Stimulated activated naive B cell treated with anti-CD40 and anti-IgM and Interleukin-4, amounts not matched to agents 10 μg/mL and 1 μg/mL and 100 μg/mL, for 72 hours (primary cell): ENCODE data around the gene THSD7A.
A peak's percentile ranks its signal among the peaks of the same experiment; 100 is the strongest.

Experiments used
- ATAC-seq, 2 donors: fragments of 150-1000 bp; cut with Tn5 transposase; replicated peaks; 2 replicates each; pipeline ENCODE4 v1.10.0; 2021; ENCODE audit warnings: moderate library complexity in 1 of 2
- DNase-seq: peaks from one replicate; pipeline ENCODE4 v3.0.0; 2021
- H3K27ac Mint-ChIP-seq: one replicate; pipeline ENCODE4 v1.8.0; 2022; ENCODE audit warnings: mild to moderate bottlenecking, mixed read lengths
- H3K27me3 Mint-ChIP-seq, 2 donors: one replicate each; pipeline ENCODE4 v1.8.0; 2022; ENCODE audit warnings: mixed read lengths in 2 of 2
- H3K36me3 Mint-ChIP-seq, 2 donors: one replicate each; pipeline ENCODE4 v1.8.0; 2022; ENCODE audit warnings: mixed read lengths in 2 of 2, mild to moderate bottlenecking in 1 of 2
- H3K4me1 Mint-ChIP-seq, 2 donors: one replicate each; pipeline ENCODE4 v1.8.0; 2022; ENCODE audit warnings: mixed read lengths in 2 of 2, mild to moderate bottlenecking in 1 of 2
- H3K4me3 Mint-ChIP-seq, 2 donors: one replicate each; pipeline ENCODE4 v1.8.0; 2022; ENCODE audit warnings: mild to moderate bottlenecking in 2 of 2, mixed read lengths in 2 of 2, moderate library complexity in 1 of 2
- H3K9me3 Mint-ChIP-seq, 2 donors: one replicate each; pipeline ENCODE4 v1.8.0; 2022; ENCODE audit warnings: mixed read lengths in 2 of 2, mild to moderate bottlenecking in 1 of 2

Gene THSD7A

GRCh38 chr7:11592699-11593098 lies 239.3 kb downstream of the THSD7A start:
- H3K4me3 Mint-ChIP-seq = no peak overlapping the region
- H3K36me3 Mint-ChIP-seq = no peaks in the 10 kb centered on the region
- no peaks in the 10 kb centered on the region for H3K27me3 Mint-ChIP-seq
- H3K27ac Mint-ChIP-seq = no peak overlapping the region
- no peaks in the 10 kb centered on the region for H3K9me3 Mint-ChIP-seq
- DNase-seq (no peak), ATAC-seq (no peak)
- H3K4me1 Mint-ChIP-seq = no peaks in the 10 kb centered on the region

DNA sequence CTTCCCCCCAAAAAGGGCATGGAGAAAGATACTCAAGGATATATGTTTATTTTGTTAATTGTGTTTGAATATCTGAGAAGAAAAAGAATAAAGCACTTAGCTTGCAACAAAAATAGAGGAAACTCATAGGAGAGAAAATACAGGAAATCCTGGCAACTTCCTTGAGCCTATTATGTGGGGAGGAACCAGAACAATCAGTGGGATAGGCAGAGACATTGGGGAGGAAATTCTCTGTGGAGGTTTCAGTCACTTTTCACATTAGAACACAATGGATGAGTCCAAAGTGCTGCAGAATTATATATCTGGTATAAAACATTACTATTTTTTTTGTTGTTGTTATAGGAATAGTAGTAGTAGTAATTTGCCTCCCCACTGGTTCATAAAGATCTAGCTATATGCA lies 240.1 kb downstream of the THSD7A start:
- no peak for DNase-seq
- no peaks in the 10 kb centered on the region for H3K27me3 Mint-ChIP-seq

DNA sequence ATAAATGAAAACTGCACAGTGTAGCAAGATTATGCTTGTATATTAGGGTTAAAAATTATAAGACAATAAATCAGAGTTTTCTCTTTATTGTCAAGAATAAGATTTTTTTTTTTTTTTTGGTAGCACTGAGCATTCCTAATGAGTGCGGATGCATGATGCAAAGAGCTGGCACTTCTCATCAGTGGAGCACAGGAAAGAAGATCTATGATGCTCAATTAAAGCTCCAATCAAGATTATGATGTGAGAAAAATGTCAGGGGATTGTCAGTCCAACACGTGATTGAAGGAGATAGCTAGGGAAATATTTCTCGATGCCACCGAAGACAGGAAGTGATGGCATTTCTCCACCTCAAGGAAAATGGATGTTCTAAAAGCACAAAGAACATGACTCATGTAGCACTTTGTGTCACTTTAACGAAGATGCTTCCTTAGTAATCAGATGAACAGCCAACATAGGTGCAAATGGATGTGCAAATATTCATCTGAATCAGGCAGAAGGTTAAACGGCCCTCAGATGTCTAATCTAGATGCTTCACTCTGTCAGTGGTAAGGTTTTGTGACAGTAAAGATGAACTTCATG lies 240.9 kb downstream of the THSD7A start:
- Mint-ChIP-seq H3K4me3 (no peak overlapping the region), H3K4me1 (no peaks in the 10 kb centered on the region), H3K27ac (no peak overlapping the region), H3K9me3 (no peaks in the 10 kb centered on the region), H3K36me3 (no peaks in the 10 kb centered on the region), H3K27me3 (no peaks in the 10 kb centered on the region)
- ATAC-seq = no peak
- DNase-seq = no peak

More for the DNA sequence above, 240.1 kb downstream of the THSD7A start:
- Mint-ChIP-seq H3K36me3 (no peaks in the 10 kb centered on the region), H3K27ac (no peak overlapping the region), H3K4me3 (no peak overlapping the region), H3K4me1 (no peaks in the 10 kb centered on the region), H3K9me3 (no peaks in the 10 kb centered on the region)
- ATAC-seq = no peak

- no peaks in the 10 kb centered on the region for H3K9me3 Mint-ChIP-seq
- H3K4me3 Mint-ChIP-seq = no peak overlapping the region
- H3K27ac Mint-ChIP-seq = no peak overlapping the region
- ATAC-seq (no peak), DNase-seq (no peak)
- H3K36me3 Mint-ChIP-seq = no peaks in the 10 kb centered on the region
- H3K27me3 Mint-ChIP-seq = no peaks in the 10 kb centered on the region
- no peaks in the 10 kb centered on the region for H3K4me1 Mint-ChIP-seq
Observed at GRCh38 chr7:11589251-11589650, 242.7 kb downstream of the THSD7A start.

GRCh38 chr7:11587814-11588213 lies 244.2 kb downstream of the THSD7A start:
- no peaks in the 10 kb centered on the region for H3K9me3 Mint-ChIP-seq
- H3K36me3 Mint-ChIP-seq = no peaks in the 10 kb centered on the region
- no peak overlapping the region for H3K27ac Mint-ChIP-seq
- no peaks in the 10 kb centered on the region for H3K4me1 Mint-ChIP-seq
- no peak for DNase-seq
- no peak overlapping the region for H3K4me3 Mint-ChIP-seq
- no peak for ATAC-seq
- H3K27me3 Mint-ChIP-seq = no peaks in the 10 kb centered on the region

- no peaks in the 10 kb centered on the region for H3K9me3 Mint-ChIP-seq
Observed at GRCh38 chr7:11587048-11587447, 244.9 kb downstream of the THSD7A start.

DNA sequence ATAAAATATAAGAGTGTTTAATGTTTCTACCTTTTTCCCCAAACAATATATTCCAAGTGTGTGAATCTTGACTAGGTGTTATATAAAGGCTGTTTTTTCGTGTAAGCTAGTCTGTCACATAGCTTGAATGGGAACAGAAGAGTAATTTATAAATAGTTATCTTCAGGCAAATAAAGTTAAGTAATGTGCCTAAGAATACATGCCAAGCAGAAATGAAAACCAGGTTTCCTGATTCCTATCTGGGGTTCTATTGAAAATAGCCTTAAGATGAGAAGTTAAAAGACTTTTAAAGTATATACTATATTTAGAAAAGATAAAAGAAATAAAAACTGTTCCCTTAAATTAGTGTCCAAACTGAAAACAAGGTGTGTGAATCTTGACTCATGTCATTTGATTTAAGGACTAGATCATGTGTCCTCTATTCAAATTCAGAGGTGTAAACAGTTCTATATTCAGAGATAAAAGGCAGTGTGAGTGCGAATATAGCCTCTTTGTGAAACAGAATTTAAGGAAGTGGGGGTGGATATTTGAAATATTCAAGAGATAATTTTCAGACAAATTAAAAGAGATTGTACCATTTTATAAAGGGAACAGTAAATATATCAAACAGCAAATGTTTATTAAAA lies 247.5 kb downstream of the THSD7A start:
- Mint-ChIP-seq H3K9me3 (no peaks in the 10 kb centered on the region), H3K36me3 (no peaks in the 10 kb centered on the region), H3K27me3 (no peaks in the 10 kb centered on the region), H3K4me3 (no peak overlapping the region), H3K4me1 (no peaks in the 10 kb centered on the region), H3K27ac (no peak overlapping the region)
- no peak for ATAC-seq
- DNase-seq = no peak

More at GRCh38 chr7:11587048-11587447, 244.9 kb downstream of the THSD7A start:
- no peaks in the 10 kb centered on the region for H3K27me3 Mint-ChIP-seq
- H3K4me3 Mint-ChIP-seq = no peak overlapping the region
- ATAC-seq (no peak), DNase-seq (no peak)
- no peaks in the 10 kb centered on the region for H3K36me3 Mint-ChIP-seq
- no peaks in the 10 kb centered on the region for H3K4me1 Mint-ChIP-seq
- no peak overlapping the region for H3K27ac Mint-ChIP-seq

DNA sequence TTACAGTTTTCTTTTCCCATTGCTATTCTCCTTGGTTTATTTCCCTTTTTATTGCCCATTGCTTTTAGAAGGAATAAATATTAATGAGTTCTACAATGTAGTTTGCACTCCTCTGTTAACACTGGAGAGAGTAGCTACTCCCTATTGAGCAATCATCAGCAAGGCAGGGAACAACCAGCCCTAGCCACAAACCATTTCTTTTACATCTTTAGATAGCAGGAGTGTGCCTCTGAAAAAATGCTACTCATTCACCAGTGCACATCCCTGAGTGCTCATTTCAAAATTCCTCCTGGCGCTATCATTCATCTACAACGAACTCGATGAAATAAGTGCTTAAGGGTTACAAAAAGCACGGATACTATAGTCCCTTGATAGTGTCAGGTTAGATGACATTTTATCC lies 252.9 kb downstream of the THSD7A start:
- H3K9me3 Mint-ChIP-seq = no peaks in the 10 kb centered on the region
- DNase-seq = no peak
- no peaks in the 10 kb centered on the region for H3K36me3 Mint-ChIP-seq
- H3K4me1 Mint-ChIP-seq = peaks cover 0 to 3% of the 10 kb centered on the region in 2 donors
- no peak overlapping the region for H3K27ac Mint-ChIP-seq
- no peaks in the 10 kb centered on the region for H3K27me3 Mint-ChIP-seq
- no peak for ATAC-seq
- H3K4me3 Mint-ChIP-seq = no peak overlapping the region

GRCh38 chr7:11576310-11576709 lies 255.7 kb downstream of the THSD7A start:
- Mint-ChIP-seq H3K9me3 (peaks cover 0 to 2% of the 10 kb centered on the region in 2 donors), H3K4me1 (peaks cover 0 to 3% of the 10 kb centered on the region in 2 donors), H3K27me3 (no peaks in the 10 kb centered on the region), H3K36me3 (no peaks in the 10 kb centered on the region), H3K4me3 (no peak overlapping the region), H3K27ac (no peak overlapping the region)
- DNase-seq (no peak), ATAC-seq (no peak)

DNA sequence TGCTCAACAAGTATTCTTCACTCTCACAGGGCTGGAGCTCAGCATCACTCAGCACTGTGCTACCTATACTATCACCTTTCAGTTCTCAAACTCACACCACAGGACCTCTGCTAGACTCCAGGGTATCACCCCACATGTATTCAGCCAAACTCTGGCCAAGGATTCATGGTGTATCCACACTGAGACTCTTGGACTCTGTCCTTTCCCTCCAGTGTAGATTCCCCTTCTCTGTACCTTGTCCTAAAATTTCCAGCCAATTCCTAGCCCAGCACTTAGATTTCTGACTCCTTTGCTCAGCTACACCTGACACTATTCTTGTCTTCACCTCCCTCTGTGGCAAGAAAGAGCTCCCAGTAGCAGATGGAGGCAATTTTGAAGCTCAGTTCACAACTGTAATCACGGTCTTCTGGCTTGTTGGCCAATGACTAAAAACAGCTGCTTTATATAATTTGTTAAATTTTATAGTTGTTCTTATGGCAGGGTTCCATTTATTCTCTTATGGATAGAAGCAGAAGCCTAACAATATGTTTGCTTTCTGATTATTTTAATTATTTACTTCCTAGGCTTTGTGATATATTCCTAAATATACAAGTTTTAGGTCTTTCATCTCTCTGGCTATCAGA lies 258.8 kb downstream of the THSD7A start:
- no peak overlapping the region for H3K27ac Mint-ChIP-seq
- no peaks in the 10 kb centered on the region for H3K36me3 Mint-ChIP-seq
- H3K27me3 Mint-ChIP-seq = no peaks in the 10 kb centered on the region
- ATAC-seq = peak in 1 of 2 donors; percentile 21
- H3K4me1 Mint-ChIP-seq = no peaks in the 10 kb centered on the region
- DNase-seq = no peak
- H3K4me3 Mint-ChIP-seq = no peak overlapping the region
- peaks cover 0 to 2% of the 10 kb centered on the region in 2 donors for H3K9me3 Mint-ChIP-seq

GRCh38 chr7:11570922-11571550 lies 261.0 kb downstream of the THSD7A start:
- H3K27me3 Mint-ChIP-seq = no peaks in the 10 kb centered on the region
- H3K4me1 Mint-ChIP-seq = no peaks in the 10 kb centered on the region
- DNase-seq (no peak), ATAC-seq (peak in 1 of 2 donors; percentile 25)
- H3K4me3 Mint-ChIP-seq = no peak overlapping the region
- peaks cover 0 to 2% of the 10 kb centered on the region in 2 donors for H3K9me3 Mint-ChIP-seq
- no peaks in the 10 kb centered on the region for H3K36me3 Mint-ChIP-seq
- H3K27ac Mint-ChIP-seq = no peak overlapping the region

DNA sequence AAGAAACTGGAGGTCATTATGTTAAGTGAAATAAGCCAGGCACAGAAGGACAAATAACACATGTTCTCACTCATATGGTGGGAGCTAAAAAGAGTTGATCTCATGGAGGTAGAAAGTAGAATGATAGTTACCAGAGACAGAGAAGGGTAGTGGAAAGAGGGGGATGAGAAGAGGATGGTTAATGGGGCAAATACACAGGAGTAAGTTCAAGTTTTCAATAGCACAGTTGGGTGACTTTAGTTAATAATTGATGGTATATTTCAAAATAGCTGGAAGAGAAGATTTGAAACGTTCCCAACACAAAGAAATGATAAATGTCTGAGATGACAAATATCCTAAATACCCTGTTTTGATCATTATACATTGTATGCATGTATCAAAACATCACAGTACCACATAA lies 261.8 kb downstream of the THSD7A start:
- H3K9me3 Mint-ChIP-seq = peaks cover 0 to 2% of the 10 kb centered on the region in 2 donors
- DNase-seq (no peak), ATAC-seq (no peak)
- H3K4me3 Mint-ChIP-seq = no peak overlapping the region
- no peak overlapping the region for H3K27ac Mint-ChIP-seq
- no peaks in the 10 kb centered on the region for H3K27me3 Mint-ChIP-seq
- H3K4me1 Mint-ChIP-seq = no peaks in the 10 kb centered on the region
- no peaks in the 10 kb centered on the region for H3K36me3 Mint-ChIP-seq

- H3K27me3 Mint-ChIP-seq = no peaks in the 10 kb centered on the region
- DNase-seq = no peak
- H3K27ac Mint-ChIP-seq = no peak overlapping the region
- no peaks in the 10 kb centered on the region for H3K4me1 Mint-ChIP-seq
- H3K4me3 Mint-ChIP-seq = no peak overlapping the region
- no peak for ATAC-seq
- H3K9me3 Mint-ChIP-seq = peaks cover 0 to 2% of the 10 kb centered on the region in 2 donors
- no peaks in the 10 kb centered on the region for H3K36me3 Mint-ChIP-seq
Observed at GRCh38 chr7:11567571-11567970, 264.4 kb downstream of the THSD7A start.

DNA sequence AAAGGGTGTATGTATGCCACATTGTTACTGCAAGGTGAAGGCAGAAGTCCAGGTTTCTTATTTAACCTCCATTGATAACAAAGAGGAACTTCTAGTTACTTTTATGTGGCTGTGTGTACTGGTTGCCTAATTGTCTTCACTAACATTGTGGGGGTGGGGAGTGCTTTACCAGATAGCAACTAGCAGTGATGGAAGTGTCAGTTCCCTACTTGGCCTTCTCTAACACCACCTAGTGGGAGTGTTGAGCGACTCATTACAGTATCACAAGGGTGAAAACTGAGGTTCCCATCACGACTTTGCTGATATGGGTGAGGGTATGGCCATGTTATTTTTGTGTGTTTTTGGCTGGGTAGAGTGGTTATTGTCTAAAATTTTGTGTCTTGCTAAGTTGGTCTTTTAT lies 274.4 kb downstream of the THSD7A start:
- Mint-ChIP-seq H3K36me3 (no peaks in the 10 kb centered on the region), H3K9me3 (no peaks in the 10 kb centered on the region), H3K4me3 (no peak overlapping the region), H3K27ac (no peak overlapping the region), H3K4me1 (no peaks in the 10 kb centered on the region), H3K27me3 (no peaks in the 10 kb centered on the region)
- DNase-seq = no peak
- peak; percentile 71 to 73 for ATAC-seq
